OCI-LY3 (cell line): ENCODE measurements around the gene ACTG1.

Experiments used
- H2AFZ ChIP-seq: fragments of 200-600, 300-600 bp; shearing (Covaris generic); 2 replicates; pipeline ENCODE4 v1.6.0; 2014; ENCODE audit warnings: antibody characterized with exemption, low read depth, low read length
- H3K27ac ChIP-seq: fragments of 200-600, 300-600 bp; sonication (generic); 2 replicates; pipeline ENCODE4 v1.5.1; 2014; ENCODE audit warnings: mild to moderate bottlenecking, low read length, moderate library complexity, mixed read lengths
- H3K27me3 ChIP-seq: fragments of 200-600, 300-600 bp; sonication (generic); 2 replicates; pipeline ENCODE4 v1.6.1; 2014; ENCODE audit warnings: low read depth, low read length, mixed read lengths
- H3K36me3 ChIP-seq: fragments of 200-600, 300-600 bp; sonication (generic); replicated peaks from 2 replicates; pipeline ENCODE3; 2014; ENCODE audit warnings: low read depth, low read length, mixed read lengths
- H3K4me1 ChIP-seq: fragments of 300-600, 200-600 bp; sonication (generic); 2 replicates; pipeline ENCODE4 v1.6.1; 2014; ENCODE audit warnings: low read length, mixed read lengths
- H3K4me2 ChIP-seq: fragments of 200-600, 300-600 bp; sonication (generic); 2 replicates; pipeline ENCODE4 v1.6.1; 2014; ENCODE audit warnings: low read length, mixed read lengths
- H3K4me3 ChIP-seq: fragments of 300-600, 200-600 bp; sonication (generic); 2 replicates; pipeline ENCODE4 v1.5.1; 2014; ENCODE audit warnings: antibody characterized with exemption, mild to moderate bottlenecking, low read length, moderate library complexity
- H3K79me2 ChIP-seq: fragments of 300-600, 200-600 bp; shearing (Covaris generic); 2 replicates; pipeline ENCODE4 v1.6.1; 2014; ENCODE audit warnings: mild to moderate bottlenecking, low read length, mixed read lengths
- H3K9ac ChIP-seq: fragments of 300-600, 200-600 bp; shearing (Covaris generic); 2 replicates; pipeline ENCODE4 v1.6.0; 2014; ENCODE audit warnings: mild to moderate bottlenecking, low read length, moderate library complexity
- H3K9me3 ChIP-seq: fragments of 200-600, 300-600 bp; shearing (Covaris generic); 2 replicates; pipeline ENCODE4 v1.6.1; 2014; ENCODE audit warnings: low read length, mixed read lengths; ENCODE audit not compliant: insufficient read depth
- H4K20me1 ChIP-seq: fragments of 200-600, 300-600 bp; sonication (generic); 2 replicates; pipeline ENCODE4 v1.6.1; 2016; ENCODE audit warnings: low read length, mixed read lengths; ENCODE audit not compliant: insufficient read depth
- EZH2phosphoT487 ChIP-seq: fragments of 200-600 bp; shearing (Covaris generic); IDR thresholded peaks from 2 replicates; pipeline ENCODE4 v1.6.1; 2018; ENCODE audit warnings: antibody characterized with exemption, mixed run types, low read depth
- TF ChIP-seq, protein P1 (sequence below): fragments of 200-600, 300-600 bp; sonication (generic); IDR thresholded peaks from 2 replicates; pipeline ENCODE4 v1.5.1; 2014; ENCODE audit warnings: antibody characterized with exemption, low read length, low read depth

ACTG1 gene

DNA sequence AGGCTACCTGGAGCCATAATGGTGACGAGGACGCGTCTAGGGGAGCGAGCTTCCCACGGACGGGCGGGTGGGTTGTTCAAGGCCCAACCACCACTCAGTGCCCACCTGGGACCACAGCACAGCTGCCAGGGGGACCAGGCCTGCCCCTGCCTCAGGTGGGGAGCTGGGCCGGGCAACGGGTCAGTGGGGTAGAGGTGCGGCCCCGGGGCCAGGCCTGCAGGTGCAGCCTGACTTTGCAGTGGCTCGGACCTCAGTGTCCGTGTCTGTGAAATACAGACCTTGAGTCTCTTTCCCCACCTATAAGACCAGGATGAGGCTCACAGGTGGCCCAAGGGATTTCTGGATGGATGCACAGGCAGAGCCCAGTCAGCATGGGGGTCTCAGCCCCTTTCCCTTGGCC lies 43.3 kb downstream of the ACTG1 start:
- H4K20me1 ChIP-seq: no peaks in the 10 kb centered on the region
- H3K9ac ChIP-seq: no peak overlapping the region
- no peak overlapping the region for H3K4me2 ChIP-seq
- no peak overlapping the region for H3K4me3 ChIP-seq
- no peaks in the 10 kb centered on the region for H3K79me2 ChIP-seq
- H3K9me3 ChIP-seq: no peaks in the 10 kb centered on the region
- TF ChIP-seq EZH2phosphoT487: no peak
- TF ChIP-seq, protein P1, sequence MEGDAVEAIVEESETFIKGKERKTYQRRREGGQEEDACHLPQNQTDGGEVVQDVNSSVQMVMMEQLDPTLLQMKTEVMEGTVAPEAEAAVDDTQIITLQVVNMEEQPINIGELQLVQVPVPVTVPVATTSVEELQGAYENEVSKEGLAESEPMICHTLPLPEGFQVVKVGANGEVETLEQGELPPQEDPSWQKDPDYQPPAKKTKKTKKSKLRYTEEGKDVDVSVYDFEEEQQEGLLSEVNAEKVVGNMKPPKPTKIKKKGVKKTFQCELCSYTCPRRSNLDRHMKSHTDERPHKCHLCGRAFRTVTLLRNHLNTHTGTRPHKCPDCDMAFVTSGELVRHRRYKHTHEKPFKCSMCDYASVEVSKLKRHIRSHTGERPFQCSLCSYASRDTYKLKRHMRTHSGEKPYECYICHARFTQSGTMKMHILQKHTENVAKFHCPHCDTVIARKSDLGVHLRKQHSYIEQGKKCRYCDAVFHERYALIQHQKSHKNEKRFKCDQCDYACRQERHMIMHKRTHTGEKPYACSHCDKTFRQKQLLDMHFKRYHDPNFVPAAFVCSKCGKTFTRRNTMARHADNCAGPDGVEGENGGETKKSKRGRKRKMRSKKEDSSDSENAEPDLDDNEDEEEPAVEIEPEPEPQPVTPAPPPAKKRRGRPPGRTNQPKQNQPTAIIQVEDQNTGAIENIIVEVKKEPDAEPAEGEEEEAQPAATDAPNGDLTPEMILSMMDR: no peak
- no peaks in the 10 kb centered on the region for H3K27me3 ChIP-seq
- no peak overlapping the region for H2AFZ ChIP-seq
- H3K36me3 ChIP-seq: no peaks in the 10 kb centered on the region
- H3K27ac ChIP-seq: no peak overlapping the region
- H3K4me1 ChIP-seq: no peaks in the 10 kb centered on the region

DNA sequence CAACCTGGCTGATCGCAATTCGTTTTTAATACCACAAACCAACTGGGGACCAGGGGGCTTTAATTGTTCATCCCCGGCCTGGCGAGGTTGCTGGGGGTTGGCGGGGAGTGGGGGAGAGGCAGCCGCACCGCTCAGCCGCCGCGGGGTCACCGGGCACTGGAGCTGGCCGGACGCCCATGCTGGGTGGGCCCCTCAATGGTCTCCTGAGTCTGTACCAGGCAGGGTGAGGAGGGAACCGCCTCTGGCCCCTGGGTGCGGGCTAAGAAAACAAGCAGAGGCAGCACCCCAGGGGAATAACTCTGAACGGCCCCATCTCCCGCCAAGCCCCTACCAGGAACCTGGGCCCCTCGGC lies 43.9 kb downstream of the ACTG1 start:
- Histone ChIP-seq H3K9ac (no peak overlapping the region), H2AFZ (no peak overlapping the region), H3K27me3 (no peaks in the 10 kb centered on the region), H3K36me3 (no peaks in the 10 kb centered on the region), H3K27ac (no peak overlapping the region), H3K4me2 (no peak overlapping the region), H3K79me2 (no peaks in the 10 kb centered on the region), H4K20me1 (no peaks in the 10 kb centered on the region), H3K4me3 (no peak overlapping the region), H3K4me1 (no peaks in the 10 kb centered on the region), H3K9me3 (no peaks in the 10 kb centered on the region)
- TF ChIP-seq, protein P1: no peak
- TF ChIP-seq EZH2phosphoT487: no peak

DNA sequence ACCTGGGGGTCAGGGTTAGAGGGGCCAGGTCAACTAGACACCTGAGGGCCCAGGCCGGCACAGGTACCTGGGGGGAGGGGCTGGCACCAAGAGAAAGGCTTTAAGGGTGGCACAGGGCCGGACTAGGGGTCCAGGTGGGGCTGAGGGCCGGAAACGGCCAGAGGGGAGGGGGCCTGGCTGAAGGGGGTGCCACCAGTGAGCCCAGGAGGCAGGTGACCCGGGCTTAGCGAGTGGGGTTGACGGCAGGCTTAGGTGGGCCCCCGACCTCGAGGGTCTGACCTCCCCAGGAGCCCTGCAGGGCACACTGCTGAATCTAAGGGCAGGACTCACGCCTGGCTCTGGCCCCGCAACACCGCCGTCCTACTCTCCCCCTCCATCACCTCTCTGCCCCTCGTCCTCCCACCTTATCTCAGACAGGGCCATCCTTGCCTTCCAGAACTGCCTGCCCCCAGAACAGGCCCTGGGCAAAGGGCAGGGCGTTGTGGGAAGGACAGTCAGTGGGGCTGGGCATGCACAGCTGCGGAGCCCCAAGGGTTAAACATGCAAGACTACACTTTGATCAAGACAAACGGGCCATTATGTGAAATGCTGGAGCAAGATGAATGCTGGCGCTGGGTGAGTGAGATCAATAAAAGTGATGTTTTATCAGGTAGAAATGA lies 44.4 kb downstream of the ACTG1 start:
- no peak overlapping the region for H3K9ac ChIP-seq
- no peaks in the 10 kb centered on the region for H3K4me1 ChIP-seq

DNA sequence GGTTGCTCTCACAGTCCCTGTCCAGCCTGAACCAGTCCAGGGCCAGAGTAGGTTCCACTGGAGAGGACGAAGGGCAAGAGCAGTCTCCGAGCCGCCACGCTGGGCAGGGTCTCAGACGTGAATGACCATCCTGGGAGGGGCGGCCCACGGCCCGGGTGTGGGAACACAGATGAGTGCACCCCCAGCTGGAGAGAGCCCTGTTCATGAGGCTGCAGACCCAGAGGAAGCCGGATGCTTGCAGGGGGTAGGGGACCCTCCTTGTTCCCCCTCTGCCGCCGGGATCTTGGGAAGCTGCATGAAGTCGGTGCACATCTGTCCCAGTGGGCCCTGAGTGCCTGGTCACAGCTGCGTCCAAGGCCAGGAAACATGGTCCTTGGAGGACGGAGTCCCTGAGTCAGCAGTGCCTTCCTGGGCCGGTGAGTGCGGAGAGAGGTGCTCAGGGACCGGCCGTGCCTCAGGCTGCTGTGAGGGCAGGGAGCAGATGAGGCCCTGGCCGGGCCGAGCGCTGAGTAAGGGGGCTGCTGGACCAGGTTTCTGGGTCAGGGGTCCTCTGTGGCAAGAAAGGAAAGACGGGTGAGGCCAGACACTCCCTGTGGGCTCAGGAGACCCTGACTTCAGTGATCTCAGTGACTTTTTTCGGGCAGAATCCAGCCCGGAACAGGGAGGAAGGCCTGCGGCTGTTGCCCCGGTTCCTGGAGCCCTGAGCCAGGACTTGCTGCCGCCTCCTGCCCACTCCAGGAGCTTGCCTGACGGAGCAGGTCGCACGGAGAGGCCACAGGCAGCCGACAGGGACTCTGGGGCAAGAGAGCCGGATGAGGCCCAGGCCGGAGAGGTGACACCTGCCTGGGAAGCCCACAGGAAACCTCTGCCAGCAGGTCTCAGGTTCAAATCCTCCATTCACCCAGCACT lies 45.8 kb downstream of the ACTG1 start:
- Histone ChIP-seq H2AFZ (no peak overlapping the region), H4K20me1 (no peaks in the 10 kb centered on the region), H3K9ac (no peak overlapping the region), H3K4me3 (no peak overlapping the region), H3K36me3 (no peaks in the 10 kb centered on the region), H3K27me3 (no peaks in the 10 kb centered on the region), H3K79me2 (no peaks in the 10 kb centered on the region), H3K27ac (no peak overlapping the region), H3K4me1 (no peaks in the 10 kb centered on the region), H3K4me2 (no peak overlapping the region), H3K9me3 (no peaks in the 10 kb centered on the region)
- no peak for TF ChIP-seq EZH2phosphoT487
- TF ChIP-seq, protein P1: no peak

More for the DNA sequence above, 44.4 kb downstream of the ACTG1 start:
- Histone ChIP-seq H3K36me3 (no peaks in the 10 kb centered on the region), H3K9me3 (no peaks in the 10 kb centered on the region), H3K4me2 (no peak overlapping the region), H3K27me3 (no peaks in the 10 kb centered on the region), H4K20me1 (no peaks in the 10 kb centered on the region), H3K27ac (no peak overlapping the region), H3K4me3 (no peak overlapping the region), H2AFZ (no peak overlapping the region), H3K79me2 (no peaks in the 10 kb centered on the region)
- TF ChIP-seq, protein P1: no peak
- TF ChIP-seq EZH2phosphoT487: no peak
